Body of pancreas (tissue), 4 donors: ENCODE measurements around the gene ABTB1.

Experiments
- POLR2A ChIP-seq, 3 donors: fragments of 450-650 bp; IDR thresholded peaks; one replicate each; pipeline ENCODE4 v1.6.1; 2016; ENCODE audit warnings: antibody characterized with exemption in 3 of 3, mild to moderate bottlenecking in 2 of 3
- TF ChIP-seq, protein P1 (sequence below), 7 experiments: fragments of 450-650 bp in 4 of 7; fragments of 200-600 bp in 3 of 7; sonication (generic) in 3 of 7; IDR thresholded peaks; one replicate each; pipeline ENCODE4 v1.5.1; 2016 to 2019; ENCODE audit warnings: antibody characterized with exemption in 7 of 7

DNA sequence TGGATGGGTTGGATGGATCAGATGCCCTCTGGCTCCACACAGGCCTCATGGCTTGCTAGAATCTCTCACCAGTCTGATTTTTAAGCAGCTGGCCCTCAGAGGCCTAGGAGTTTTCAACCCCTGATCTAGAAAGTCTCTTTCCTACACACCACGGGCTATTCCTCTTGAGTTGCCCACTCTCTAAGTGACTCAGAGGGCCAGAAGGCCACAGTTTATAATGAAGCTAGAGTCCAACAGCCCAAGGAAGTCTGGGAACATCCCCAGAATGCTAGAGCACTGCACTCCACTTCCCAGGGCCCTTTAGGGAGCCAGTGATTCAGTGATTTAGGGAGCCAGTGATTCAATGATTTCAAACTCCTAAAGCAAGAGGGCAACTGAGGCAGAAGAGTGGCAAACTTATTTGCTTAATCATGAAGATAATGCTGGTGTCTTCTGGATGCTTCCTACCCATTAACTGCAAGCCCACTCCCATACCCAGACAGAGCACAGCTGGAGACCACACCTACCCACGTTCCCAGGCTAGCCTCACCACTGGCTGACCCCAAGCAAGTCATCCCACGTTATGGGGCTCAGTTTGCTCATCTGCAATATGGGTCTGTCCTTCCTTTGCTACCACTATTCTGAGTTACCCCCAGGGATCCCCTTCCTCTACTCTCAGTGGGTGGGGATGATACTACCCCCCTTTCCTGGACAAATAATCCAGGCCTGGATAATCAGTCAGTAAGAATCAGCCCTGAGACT, 36.7 kb downstream of the ABTB1 start:
- TF ChIP-seq, protein P1, sequence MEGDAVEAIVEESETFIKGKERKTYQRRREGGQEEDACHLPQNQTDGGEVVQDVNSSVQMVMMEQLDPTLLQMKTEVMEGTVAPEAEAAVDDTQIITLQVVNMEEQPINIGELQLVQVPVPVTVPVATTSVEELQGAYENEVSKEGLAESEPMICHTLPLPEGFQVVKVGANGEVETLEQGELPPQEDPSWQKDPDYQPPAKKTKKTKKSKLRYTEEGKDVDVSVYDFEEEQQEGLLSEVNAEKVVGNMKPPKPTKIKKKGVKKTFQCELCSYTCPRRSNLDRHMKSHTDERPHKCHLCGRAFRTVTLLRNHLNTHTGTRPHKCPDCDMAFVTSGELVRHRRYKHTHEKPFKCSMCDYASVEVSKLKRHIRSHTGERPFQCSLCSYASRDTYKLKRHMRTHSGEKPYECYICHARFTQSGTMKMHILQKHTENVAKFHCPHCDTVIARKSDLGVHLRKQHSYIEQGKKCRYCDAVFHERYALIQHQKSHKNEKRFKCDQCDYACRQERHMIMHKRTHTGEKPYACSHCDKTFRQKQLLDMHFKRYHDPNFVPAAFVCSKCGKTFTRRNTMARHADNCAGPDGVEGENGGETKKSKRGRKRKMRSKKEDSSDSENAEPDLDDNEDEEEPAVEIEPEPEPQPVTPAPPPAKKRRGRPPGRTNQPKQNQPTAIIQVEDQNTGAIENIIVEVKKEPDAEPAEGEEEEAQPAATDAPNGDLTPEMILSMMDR (IDR thresholded peaks at IDR 0.05), result no peak
- no peak for TF ChIP-seq POLR2A (IDR thresholded peaks at IDR 0.05)
